Upper lobe of left lung (tissue), 6 donors: ENCODE measurements around the gene PRSS57. TPM values are rescaled to one million over a fixed set of nuclear protein-coding genes. Genes with fewer than 3 reads are reported as not detected.

Experiments
- ATAC-seq, 2 donors: fragments of 200-7000 bp; cut with Tn5 transposase; one replicate each; pipeline ENCODE4 v1.9.1; 2022; ENCODE audit warnings: mild to moderate bottlenecking in 2 of 2, moderate library complexity in 2 of 2; ENCODE audit not compliant: low FRiP score in 2 of 2
- DNase-seq, 2 donors: peaks; one replicate each; pipeline ENCODE4 v3.0.0-alpha.2; 2019 to 2020
- H3K27ac ChIP-seq, 4 donors: fragments of 200-600 bp; sonication (generic); one replicate each; pipeline ENCODE4 v1.5.1; 2016 to 2019
- H3K27me3 ChIP-seq, 4 donors: fragments of 200-600 bp; sonication (generic); one replicate each; pipeline ENCODE4 v1.5.1; 2017 to 2019
- H3K36me3 ChIP-seq, 4 donors: fragments of 200-600 bp; sonication (generic); one replicate each; pipeline ENCODE4 v1.5.1; 2016 to 2019
- H3K4me1 ChIP-seq, 4 donors: fragments of 200-600 bp; sonication (generic); one replicate each; pipeline ENCODE4 v1.5.1; 2018 to 2019
- H3K4me3 ChIP-seq, 4 donors: fragments of 200-600 bp; sonication (generic); one replicate each; pipeline ENCODE4 v1.5.1; 2017 to 2019; ENCODE audit warnings: mild to moderate bottlenecking in 2 of 4, moderate library complexity in 1 of 4
- H3K9me3 ChIP-seq, 4 donors: fragments of 200-600 bp; sonication (generic); one replicate each; pipeline ENCODE4 v1.5.1; 2018 to 2019
- EP300 ChIP-seq, 4 donors: sonication (generic); formaldehyde crosslinking; IDR thresholded peaks; one replicate each; pipeline ENCODE4 v1.5.1; 2017; ENCODE audit warnings: antibody characterized with exemption in 4 of 4, control low read depth in 2 of 4
- POLR2A ChIP-seq, 4 donors: fragments of 450-650 bp; IDR thresholded peaks; one replicate each; pipeline ENCODE4 v1.5.1; 2016 to 2017; ENCODE audit warnings: antibody characterized with exemption in 4 of 4, mild to moderate bottlenecking in 2 of 4
- POLR2AphosphoS5 ChIP-seq, 2 donors: sonication (generic); formaldehyde crosslinking; IDR thresholded peaks; one replicate each; pipeline ENCODE4 v1.5.1; 2017; ENCODE audit warnings: antibody characterized with exemption in 2 of 2
- WGBS, 2 donors: methylation state at CpG; one replicate each; pipeline ENCODE4 v1.1.5; 2017 to 2018; 5-methylcytosine and 5-hydroxymethylcytosine counted together
- total RNA-seq, 6 donors: library from RNA; depleted of rRNA in 4 of 6; stranded (reverse); fragments of >200 nt in 4 of 6; gene quantifications; one replicate each; pipeline versions ENCODE4 v1.1.0 to v1.2.1, GENCODE V29; 2016 to 2021
- TF ChIP-seq, protein P1 (sequence below), 6 experiments: fragments of 450-650 bp in 4 of 6; fragments of 200-600 bp in 2 of 6; sonication (generic) in 2 of 6; IDR thresholded peaks; one replicate each; pipeline ENCODE4 v1.5.1; 2016 to 2019; ENCODE audit warnings: antibody characterized with exemption in 6 of 6
- donor health status: DM: no; HTN: no; CAD: no; lungs with moderate emphysema.
- donor health status: DM: no; HTN: yes; CAD: no; lungs with severe emphysema.

Gene PRSS57
- total RNA-seq, 6 donors from 2014 or later, result 0.37 to 0.46 TPM; not detected in 4

DNA sequence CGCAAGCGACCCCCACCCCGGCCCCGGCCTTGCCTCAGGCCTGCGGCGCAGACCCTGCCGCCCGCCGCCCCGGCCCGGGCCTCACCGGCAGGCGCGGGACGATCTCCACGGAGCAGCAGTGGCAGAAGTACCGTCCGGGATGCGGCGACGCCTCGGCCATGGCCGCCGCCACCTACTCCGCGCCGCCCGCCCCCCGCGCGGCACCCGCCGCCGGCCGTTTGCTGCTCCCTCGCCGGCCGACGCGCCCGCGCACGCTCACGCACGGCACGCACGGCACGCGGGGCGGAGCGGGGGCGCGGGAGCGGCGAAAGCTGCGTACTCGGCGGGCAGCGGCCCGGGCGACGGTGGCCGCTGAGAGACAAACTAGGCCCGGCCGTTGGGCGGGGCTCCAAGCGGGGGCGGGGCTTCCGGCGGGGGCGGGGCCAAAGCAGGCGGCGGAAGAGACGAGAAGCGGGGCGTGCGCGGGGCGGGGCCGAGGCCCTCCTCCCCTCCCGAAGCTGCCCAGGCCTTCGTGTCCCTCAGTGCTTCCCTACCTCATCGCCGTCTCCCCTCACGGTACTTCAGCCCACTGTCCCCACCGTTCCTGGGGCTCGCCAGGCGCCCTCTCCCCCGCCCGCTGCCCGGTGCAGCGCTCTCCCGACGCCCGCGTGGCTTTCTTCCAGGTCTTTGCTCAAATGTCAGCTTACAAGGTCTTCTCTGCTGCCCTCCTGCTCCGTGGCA is 32.1 kb downstream of the PRSS57 start, which contains the start of gene RNF126:
Gene RNF126 (minus strand): TSS at position 253 of the 720 bp plus-strand sequence. CDS start 93 bp downstream, at position 160.
- Histone ChIP-seq H3K4me3 (peak within 1 kb of the TSS; percentile 97 to 99 (median 98)), H3K27ac (peak within 1 kb of the TSS; percentile 89 to 96 (median 91)), H3K4me1 (peaks cover 56 to 68% (median 58%) of the 10 kb centered on the region in 4 donors), H3K27me3 (no peaks in the 10 kb centered on the region), H3K9me3 (no peaks in the 10 kb centered on the region), H3K36me3 (peaks cover 0 to 5% (median 0%) of the 10 kb centered on the region in 4 donors)
- TF ChIP-seq EP300 (IDR thresholded peaks at IDR 0.05) (peak in 1 of 4 donors; percentile 70), POLR2AphosphoS5 (IDR thresholded peaks at IDR 0.05) (peak; percentile 35 to 84), POLR2A (IDR thresholded peaks at IDR 0.05) (peak in 2 of 4 donors; percentile 8 to 72)
- TF ChIP-seq, protein P1, sequence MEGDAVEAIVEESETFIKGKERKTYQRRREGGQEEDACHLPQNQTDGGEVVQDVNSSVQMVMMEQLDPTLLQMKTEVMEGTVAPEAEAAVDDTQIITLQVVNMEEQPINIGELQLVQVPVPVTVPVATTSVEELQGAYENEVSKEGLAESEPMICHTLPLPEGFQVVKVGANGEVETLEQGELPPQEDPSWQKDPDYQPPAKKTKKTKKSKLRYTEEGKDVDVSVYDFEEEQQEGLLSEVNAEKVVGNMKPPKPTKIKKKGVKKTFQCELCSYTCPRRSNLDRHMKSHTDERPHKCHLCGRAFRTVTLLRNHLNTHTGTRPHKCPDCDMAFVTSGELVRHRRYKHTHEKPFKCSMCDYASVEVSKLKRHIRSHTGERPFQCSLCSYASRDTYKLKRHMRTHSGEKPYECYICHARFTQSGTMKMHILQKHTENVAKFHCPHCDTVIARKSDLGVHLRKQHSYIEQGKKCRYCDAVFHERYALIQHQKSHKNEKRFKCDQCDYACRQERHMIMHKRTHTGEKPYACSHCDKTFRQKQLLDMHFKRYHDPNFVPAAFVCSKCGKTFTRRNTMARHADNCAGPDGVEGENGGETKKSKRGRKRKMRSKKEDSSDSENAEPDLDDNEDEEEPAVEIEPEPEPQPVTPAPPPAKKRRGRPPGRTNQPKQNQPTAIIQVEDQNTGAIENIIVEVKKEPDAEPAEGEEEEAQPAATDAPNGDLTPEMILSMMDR (IDR thresholded peaks at IDR 0.05), result peak in 2 of 6 experiments; percentile 25 to 30
- WGBS, 2 donors, result 0 to 1% methylated on average over 16 to 17 of the region's 97 CpGs
- ATAC-seq, result peak; percentile 90
- DNase-seq, result peak; percentile 92 to 100

DNA sequence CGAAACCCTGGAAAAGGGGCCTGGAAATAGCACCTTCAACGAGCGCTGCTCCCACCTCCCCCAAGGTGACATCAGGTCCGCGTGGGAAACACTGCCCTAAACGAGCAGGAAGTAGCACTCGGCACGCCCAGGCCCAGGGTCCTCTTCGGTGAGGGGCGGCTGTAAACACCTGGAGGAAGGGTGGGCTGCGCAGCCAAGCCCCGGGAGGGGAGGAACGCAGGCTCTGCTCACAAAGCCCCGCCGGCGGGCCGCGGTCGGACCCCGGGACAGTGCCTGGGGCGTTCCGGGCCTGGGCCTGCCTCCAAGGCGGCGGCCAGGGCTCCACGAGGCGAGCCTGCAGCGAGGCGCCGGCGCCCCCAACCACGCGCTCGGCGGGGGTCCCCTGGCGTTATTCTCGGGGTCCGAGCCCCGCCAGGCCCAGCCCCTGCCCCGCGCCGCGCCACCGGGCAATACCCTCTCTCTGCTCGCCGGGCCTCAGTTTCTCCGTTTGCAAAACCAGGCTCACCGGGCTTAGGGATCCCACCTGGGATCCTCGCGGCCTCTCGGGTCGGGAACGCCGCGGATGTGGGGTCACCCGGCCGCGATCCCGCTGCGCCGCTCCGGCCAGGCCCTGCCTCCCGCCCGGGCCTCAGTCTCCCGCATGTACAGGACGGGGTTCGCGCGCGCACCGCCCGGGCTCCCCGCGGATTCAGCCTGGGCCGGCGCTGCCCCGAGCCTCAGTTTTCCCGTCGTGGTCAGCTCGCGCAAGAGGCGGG is 32.9 kb downstream of the PRSS57 start:
- 0% methylated on average over 1 to 29 of the region's 81 CpGs for WGBS, 2 donors
- H3K36me3 ChIP-seq, result peaks cover 0 to 5% (median 2%) of the 10 kb centered on the region in 4 donors
- H3K9me3 ChIP-seq, result no peaks in the 10 kb centered on the region
- DNase-seq (peak; percentile 79 to 91), ATAC-seq (peak in 1 of 2 donors; percentile 5)
- H3K27ac ChIP-seq, result peak overlapping the region; percentile 87 to 93 (median 89)
- TF ChIP-seq POLR2A (IDR thresholded peaks at IDR 0.05) (peak in 1 of 4 donors; percentile 5), EP300 (IDR thresholded peaks at IDR 0.05) (no peak)
- TF ChIP-seq, protein P1 (IDR thresholded peaks at IDR 0.05), result no peak
- H3K4me1 ChIP-seq, result peaks cover 57 to 72% (median 63%) of the 10 kb centered on the region in 4 donors
- no peaks in the 10 kb centered on the region for H3K27me3 ChIP-seq
- peak overlapping the region; percentile 97 to 99 (median 98) for H3K4me3 ChIP-seq

DNA sequence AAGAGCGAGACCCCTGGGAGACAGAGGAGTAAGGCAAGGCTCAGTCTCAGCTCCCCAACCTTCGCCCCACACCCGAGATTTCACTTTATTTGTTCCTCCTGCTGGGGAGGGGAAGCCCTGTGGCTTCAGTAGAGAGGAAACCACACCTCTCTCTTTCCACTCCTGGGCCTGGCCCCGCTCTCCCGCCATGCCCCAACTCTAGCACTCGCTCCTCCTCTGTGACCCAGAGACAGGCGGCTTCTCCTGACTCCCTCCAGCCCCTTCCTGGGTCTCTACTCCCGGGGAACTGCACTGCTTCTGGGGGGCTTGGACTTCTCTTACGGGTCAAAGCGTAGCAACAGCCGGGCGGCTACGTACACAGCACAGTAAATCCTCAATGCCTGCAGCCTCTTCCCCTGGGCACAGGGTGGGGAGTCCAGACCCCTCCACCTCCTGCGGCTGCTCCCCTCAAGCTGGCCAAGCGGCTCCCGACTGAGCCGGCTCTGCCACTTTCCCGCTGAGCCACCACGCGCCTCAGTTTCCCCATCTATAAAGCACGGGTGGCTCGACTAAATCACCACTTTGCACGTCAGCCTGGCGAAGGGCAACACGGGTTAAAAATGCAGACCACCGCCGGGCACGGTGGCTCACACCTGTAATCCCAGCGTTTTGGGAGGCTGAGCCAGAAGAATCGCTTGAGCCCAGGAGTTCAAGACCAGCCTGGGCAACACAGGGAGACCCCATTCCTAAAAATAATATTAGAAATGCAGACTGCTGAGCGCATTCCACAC is 33.6 kb downstream of the PRSS57 start:
- 12 to 14% methylated on average over 18 to 31 of the region's 31 CpGs for WGBS, 2 donors
- Histone ChIP-seq H3K4me3 (peak overlapping the region; percentile 97 to 99 (median 98)), H3K36me3 (peaks cover 0 to 9% (median 4%) of the 10 kb centered on the region in 4 donors), H3K27me3 (no peaks in the 10 kb centered on the region), H3K9me3 (no peaks in the 10 kb centered on the region), H3K27ac (peak overlapping the region; percentile 87 to 93 (median 89)), H3K4me1 (peaks cover 57 to 80% (median 63%) of the 10 kb centered on the region in 4 donors)
- TF ChIP-seq, protein P1 (IDR thresholded peaks at IDR 0.05), result no peak
- no peak for TF ChIP-seq POLR2A (IDR thresholded peaks at IDR 0.05)
- peak in 1 of 2 donors; percentile 23 for TF ChIP-seq POLR2AphosphoS5 (IDR thresholded peaks at IDR 0.05)
- peak in 1 of 2 donors; percentile 7 for ATAC-seq
- peak in 1 of 2 donors; percentile 51 for DNase-seq

DNA sequence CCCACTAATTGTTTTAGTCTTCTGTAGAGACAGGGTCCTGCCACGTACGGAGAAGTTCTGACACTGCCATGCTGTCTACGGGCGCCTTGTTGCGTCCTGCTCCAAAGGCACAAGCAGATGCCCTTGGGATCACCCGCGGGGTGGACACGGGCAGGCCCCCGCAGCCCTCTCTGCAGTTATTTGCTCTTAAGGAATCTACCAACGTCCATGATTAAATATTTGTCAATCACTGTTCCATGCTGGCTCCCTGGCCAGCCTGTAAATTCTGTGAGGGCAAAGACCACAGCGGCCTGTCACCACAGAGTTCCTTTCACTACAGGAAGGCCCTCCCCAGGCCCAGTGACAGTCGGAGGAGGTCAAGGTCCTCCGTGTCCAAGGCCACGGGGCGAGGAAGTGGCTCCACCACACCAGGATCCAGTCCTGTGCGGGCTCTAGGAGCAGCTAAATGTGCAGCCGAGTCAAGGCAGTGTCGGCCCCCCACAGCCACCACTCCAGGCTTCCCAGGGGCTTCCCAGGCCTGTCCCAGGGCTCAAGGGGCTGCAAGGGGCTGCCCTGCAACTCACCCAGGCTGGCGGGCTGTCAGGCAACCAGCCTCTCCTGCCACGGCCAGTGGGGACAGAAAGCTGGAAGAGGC is 34.3 kb downstream of the PRSS57 start:
- TF ChIP-seq POLR2A (IDR thresholded peaks at IDR 0.05) (no peak), EP300 (IDR thresholded peaks at IDR 0.05) (no peak), POLR2AphosphoS5 (IDR thresholded peaks at IDR 0.05) (no peak)
- TF ChIP-seq, protein P1 (IDR thresholded peaks at IDR 0.05), result peak in 1 of 6 experiments; percentile 7
- peaks cover 0 to 11% (median 4%) of the 10 kb centered on the region in 4 donors for H3K36me3 ChIP-seq
- H3K27me3 ChIP-seq, result no peaks in the 10 kb centered on the region
- ATAC-seq (no peak), DNase-seq (peak in 1 of 2 donors; percentile 72)
- no peaks in the 10 kb centered on the region for H3K9me3 ChIP-seq
- WGBS, 2 donors, result 38 to 52% methylated on average over 5 to 14 of the region's 20 CpGs
- peak overlapping the region; percentile 87 to 93 (median 89) for H3K27ac ChIP-seq
- H3K4me3 ChIP-seq, result peak overlapping the region in 3 of 4 donors; percentile 97 to 99 (median 97)
- H3K4me1 ChIP-seq, result peaks cover 57 to 87% (median 63%) of the 10 kb centered on the region in 4 donors
